ENCODE data around the gene CTSE. TPM values are rescaled to one million over a fixed set of nuclear protein-coding genes. Genes with fewer than 3 reads are reported as not detected.

CTSE gene
- total and polyA plus RNA-seq, 4 donors = 0.26 to 18.9 (median 0.69) TPM; not detected in 1

DNA sequence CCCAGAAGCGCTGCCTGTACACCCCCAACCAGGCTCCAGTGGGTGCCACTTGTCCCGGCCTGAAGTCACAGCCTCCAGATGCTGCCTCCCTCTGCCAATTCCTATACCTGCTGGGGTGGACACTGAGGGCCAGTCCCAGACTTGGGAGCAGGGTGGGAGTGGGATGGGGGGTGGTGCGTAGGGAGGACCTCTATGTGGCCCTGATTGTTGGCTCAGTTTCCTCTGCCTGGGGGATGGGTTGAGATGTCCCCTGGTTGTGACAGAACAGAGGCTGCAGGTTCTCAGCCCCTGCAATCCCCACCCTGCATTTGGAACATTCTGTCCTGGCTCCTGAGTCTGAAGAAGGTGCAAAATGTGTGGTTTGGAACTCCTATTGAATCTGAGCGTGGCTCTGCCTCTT is 47.7 kb downstream of the CTSE start:
- Histone ChIP-seq H3K4me1 (ENCODE audit: control insufficient read depth in 1 of 2, insufficient read depth in 2 of 2, low read length in 2 of 2) (no peaks in the 10 kb centered on the region), H3K27me3 (ENCODE audit: control insufficient read depth in 1 of 2, insufficient read depth in 2 of 2, low read length in 1 of 2) (no peaks in the 10 kb centered on the region), H3K9me3 (ENCODE audit: control insufficient read depth, low read length) (no peaks in the 10 kb centered on the region), H3K36me3 (ENCODE audit: control insufficient read depth in 1 of 2, insufficient read depth in 2 of 2, low read length in 1 of 2) (no peaks in the 10 kb centered on the region), H3K27ac (ENCODE audit: low read depth in 1 of 2, low read length in 2 of 2) (no peak overlapping the region), H3K4me3 (ENCODE audit: low read length in 2 of 2) (no peak overlapping the region)
- WGBS, 2 donors = 54 to 66% methylated on average over 4 of the region's 4 CpGs
- intact Hi-C loops (cut with DNase I) = loop anchor here (5.0 to 10.0 kb wide), 3 partner anchors 39 to 314 kb away; no protein-coding TSS in a partner anchor
- ATAC-seq (ENCODE audit: low FRiP score) (no peak), DNase-seq (no peak)

DNA sequence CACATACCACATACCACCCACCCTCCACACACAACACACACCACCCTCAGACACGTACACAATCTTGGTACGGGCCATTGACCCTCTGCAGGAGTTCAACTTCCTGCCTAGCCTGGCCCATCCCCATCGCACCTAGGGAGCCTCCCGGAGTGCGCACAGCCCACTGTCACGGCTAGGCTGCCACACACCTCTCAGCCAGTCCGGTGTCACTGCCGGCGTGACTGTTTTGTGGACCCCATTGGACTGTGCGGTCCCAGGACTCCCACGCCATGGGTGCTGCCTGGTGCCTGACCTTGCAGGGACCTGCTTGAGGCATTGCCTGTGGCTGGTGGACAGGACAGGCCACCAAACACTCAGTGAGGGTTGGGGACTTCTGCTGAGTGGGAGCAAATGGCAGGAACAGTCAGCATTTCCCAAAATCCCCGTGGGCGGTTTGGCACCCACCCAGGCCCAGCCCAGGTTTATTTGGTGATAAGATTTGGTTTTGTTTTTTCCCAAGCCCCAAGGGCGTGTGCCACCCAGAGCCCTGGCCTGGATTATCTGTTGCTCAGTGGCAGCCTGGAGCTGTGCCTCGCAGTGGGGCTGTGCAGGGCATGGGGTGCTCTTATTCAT is 48.2 kb downstream of the CTSE start:
- 42 to 45% methylated on average over 15 of the region's 15 CpGs for WGBS, 2 donors
- intact Hi-C loops (cut with DNase I) = loop anchor here (5.0 to 10.0 kb wide), 3 partner anchors 38 to 313 kb away; no protein-coding TSS in a partner anchor
- H3K27ac ChIP-seq (ENCODE audit: low read depth in 1 of 2, low read length in 2 of 2) = no peak overlapping the region

DNA sequence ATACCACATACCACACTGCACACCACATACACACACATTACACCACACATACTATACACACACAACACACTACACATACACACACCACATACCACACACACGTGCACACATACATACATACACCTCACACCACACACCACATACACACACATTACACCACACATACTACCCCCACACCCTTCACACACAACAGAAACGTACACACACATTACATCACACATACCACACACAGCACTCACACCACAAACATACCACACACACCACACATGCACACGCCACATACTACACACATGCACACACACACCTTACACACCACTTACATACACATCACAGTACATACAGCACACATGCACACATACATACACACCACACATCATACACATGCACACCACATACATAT is 49.0 kb downstream of the CTSE start:
- no peak for ATAC-seq (ENCODE audit: low FRiP score)
- no peak for DNase-seq
- Histone ChIP-seq H3K9me3 (ENCODE audit: control insufficient read depth, low read length) (no peaks in the 10 kb centered on the region), H3K36me3 (ENCODE audit: control insufficient read depth in 1 of 2, insufficient read depth in 2 of 2, low read length in 1 of 2) (no peaks in the 10 kb centered on the region), H3K4me1 (ENCODE audit: control insufficient read depth in 1 of 2, insufficient read depth in 2 of 2, low read length in 2 of 2) (no peaks in the 10 kb centered on the region), H3K4me3 (ENCODE audit: low read length in 2 of 2) (no peak overlapping the region), H3K27me3 (ENCODE audit: control insufficient read depth in 1 of 2, insufficient read depth in 2 of 2, low read length in 1 of 2) (no peaks in the 10 kb centered on the region), H3K27ac (ENCODE audit: low read depth in 1 of 2, low read length in 2 of 2) (no peak overlapping the region)
- 71 to 75% methylated on average over 3 of the region's 3 CpGs for WGBS, 2 donors
- intact Hi-C loops (cut with DNase I) = loop anchor here (5.0 to 10.0 kb wide), 3 partner anchors 37 to 312 kb away; no protein-coding TSS in a partner anchor

More for the DNA sequence above, 48.2 kb downstream of the CTSE start:
- Histone ChIP-seq H3K4me1 (ENCODE audit: control insufficient read depth in 1 of 2, insufficient read depth in 2 of 2, low read length in 2 of 2) (no peaks in the 10 kb centered on the region), H3K27me3 (ENCODE audit: control insufficient read depth in 1 of 2, insufficient read depth in 2 of 2, low read length in 1 of 2) (no peaks in the 10 kb centered on the region), H3K36me3 (ENCODE audit: control insufficient read depth in 1 of 2, insufficient read depth in 2 of 2, low read length in 1 of 2) (no peaks in the 10 kb centered on the region), H3K4me3 (ENCODE audit: low read length in 2 of 2) (no peak overlapping the region), H3K9me3 (ENCODE audit: control insufficient read depth, low read length) (no peaks in the 10 kb centered on the region)
- ATAC-seq (ENCODE audit: low FRiP score) (no peak), DNase-seq (no peak)

DNA sequence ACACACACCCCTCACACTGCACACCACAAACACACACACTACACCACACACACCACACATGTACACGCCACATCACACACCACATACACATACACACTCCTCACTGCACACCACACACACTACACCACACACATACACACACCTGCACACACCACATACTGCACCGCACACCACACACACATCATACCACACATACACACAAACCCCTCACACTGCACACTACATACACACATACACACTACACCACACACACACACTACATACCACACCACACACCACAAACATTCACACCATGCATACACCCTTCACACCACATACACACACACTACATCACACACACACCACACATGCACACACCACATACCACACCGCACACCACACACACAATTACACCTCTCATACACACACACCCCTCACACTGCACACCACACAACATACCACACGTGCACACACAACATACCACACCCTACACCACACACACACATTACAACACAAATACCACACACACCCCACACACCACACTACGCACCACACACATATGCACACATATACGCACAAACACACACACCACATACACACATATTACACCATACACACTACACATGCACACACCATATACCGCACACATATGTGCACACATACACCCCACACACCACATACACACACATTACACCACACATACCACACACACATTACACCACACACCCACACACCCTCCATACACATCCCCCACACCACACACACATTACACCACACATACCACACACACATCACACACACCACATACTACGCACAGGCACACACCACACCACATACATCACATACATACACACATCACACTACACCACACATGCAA is 50.1 kb downstream of the CTSE start:
- H3K36me3 ChIP-seq (ENCODE audit: control insufficient read depth in 1 of 2, insufficient read depth in 2 of 2, low read length in 1 of 2) = no peaks in the 10 kb centered on the region
- H3K27me3 ChIP-seq (ENCODE audit: control insufficient read depth in 1 of 2, insufficient read depth in 2 of 2, low read length in 1 of 2) = no peaks in the 10 kb centered on the region
- H3K4me1 ChIP-seq (ENCODE audit: control insufficient read depth in 1 of 2, insufficient read depth in 2 of 2, low read length in 2 of 2) = no peaks in the 10 kb centered on the region
- peak in 1 of 2 donors; percentile 11 for DNase-seq
- H3K9me3 ChIP-seq (ENCODE audit: control insufficient read depth, low read length) = no peaks in the 10 kb centered on the region
- intact Hi-C loops (cut with DNase I) = loop anchor here in 1 of 2 donors (10.0 kb wide), 1 partner anchor 309 kb away; no protein-coding TSS in a partner anchor
- H3K4me3 ChIP-seq (ENCODE audit: low read length in 2 of 2) = no peak overlapping the region
- no peak overlapping the region for H3K27ac ChIP-seq (ENCODE audit: low read depth in 1 of 2, low read length in 2 of 2)
- ATAC-seq (ENCODE audit: low FRiP score) = no peak
- 91 to 94% methylated on average over 8 of the region's 8 CpGs for WGBS, 2 donors

DNA sequence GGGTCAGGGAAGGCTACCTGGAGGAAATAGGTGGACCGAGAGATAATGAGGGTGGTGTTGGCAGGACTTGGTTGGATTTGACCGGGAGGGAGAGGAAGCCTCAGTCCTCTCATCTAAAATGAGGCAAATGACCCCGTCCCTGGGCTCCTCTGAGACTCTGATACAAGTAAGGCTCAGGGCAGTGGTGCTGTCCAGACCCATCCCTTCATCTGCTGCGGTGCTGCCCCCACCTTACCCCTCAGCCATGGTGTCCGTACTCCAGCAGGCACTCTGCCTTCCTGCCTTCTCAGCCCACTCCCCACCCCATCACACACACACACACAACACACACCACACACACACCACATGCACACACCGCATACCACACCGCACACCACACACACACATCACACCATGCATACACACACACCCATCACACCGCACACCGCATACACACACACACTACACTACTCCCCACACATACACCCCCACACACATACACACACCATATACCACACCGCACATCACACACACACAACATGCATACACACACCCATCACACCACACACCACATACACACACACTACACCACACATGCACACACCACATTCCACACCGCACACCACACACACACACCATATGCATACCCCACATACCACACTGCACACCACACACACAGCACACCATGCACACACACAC is 51.1 kb downstream of the CTSE start:
- Histone ChIP-seq H3K36me3 (ENCODE audit: control insufficient read depth in 1 of 2, insufficient read depth in 2 of 2, low read length in 1 of 2) (no peaks in the 10 kb centered on the region), H3K4me3 (ENCODE audit: low read length in 2 of 2) (no peak overlapping the region), H3K27me3 (ENCODE audit: control insufficient read depth in 1 of 2, insufficient read depth in 2 of 2, low read length in 1 of 2) (no peaks in the 10 kb centered on the region), H3K4me1 (ENCODE audit: control insufficient read depth in 1 of 2, insufficient read depth in 2 of 2, low read length in 2 of 2) (no peaks in the 10 kb centered on the region), H3K9me3 (ENCODE audit: control insufficient read depth, low read length) (no peaks in the 10 kb centered on the region), H3K27ac (ENCODE audit: low read depth in 1 of 2, low read length in 2 of 2) (no peak overlapping the region)
- 80 to 81% methylated on average over 11 of the region's 11 CpGs for WGBS, 2 donors
- intact Hi-C loops (cut with DNase I) = loop anchor here in 1 of 2 donors (10.0 kb wide), 1 partner anchor 308 kb away; no protein-coding TSS in a partner anchor
- no peak for ATAC-seq (ENCODE audit: low FRiP score)
- no peak for DNase-seq

DNA sequence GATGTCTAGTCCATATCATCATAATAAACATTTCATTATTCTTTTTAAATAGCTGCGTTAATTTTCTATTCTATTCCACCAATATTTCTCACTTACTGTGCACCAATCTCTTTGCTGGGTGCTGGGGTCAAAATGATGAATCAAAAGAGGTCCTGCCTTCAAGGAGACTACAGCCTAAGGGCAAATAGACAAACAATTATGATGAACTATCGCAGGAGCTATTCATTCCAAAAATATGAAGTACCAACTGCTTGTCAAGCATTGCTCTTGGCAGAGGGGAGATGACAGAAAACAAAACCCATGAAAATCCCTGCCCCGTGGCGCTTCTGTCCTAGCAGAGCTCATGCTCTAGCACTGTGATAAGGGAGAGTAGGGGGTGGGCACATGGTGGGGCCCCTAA is 51.6 kb downstream of the CTSE start:
- no peaks in the 10 kb centered on the region for H3K9me3 ChIP-seq (ENCODE audit: control insufficient read depth, low read length)
- intact Hi-C loops (cut with DNase I) = loop anchor here in 1 of 2 donors (10.0 kb wide), 1 partner anchor 307 kb away; no protein-coding TSS in a partner anchor
- no peak overlapping the region for H3K27ac ChIP-seq (ENCODE audit: low read depth in 1 of 2, low read length in 2 of 2)
- DNase-seq (no peak), ATAC-seq (ENCODE audit: low FRiP score) (no peak)
- 32 to 55% methylated on average over 4 of the region's 4 CpGs for WGBS, 2 donors
- H3K36me3 ChIP-seq (ENCODE audit: control insufficient read depth in 1 of 2, insufficient read depth in 2 of 2, low read length in 1 of 2) = no peaks in the 10 kb centered on the region
- H3K4me3 ChIP-seq (ENCODE audit: low read length in 2 of 2) = no peak overlapping the region
- no peaks in the 10 kb centered on the region for H3K4me1 ChIP-seq (ENCODE audit: control insufficient read depth in 1 of 2, insufficient read depth in 2 of 2, low read length in 2 of 2)
- no peaks in the 10 kb centered on the region for H3K27me3 ChIP-seq (ENCODE audit: control insufficient read depth in 1 of 2, insufficient read depth in 2 of 2, low read length in 1 of 2)

DNA sequence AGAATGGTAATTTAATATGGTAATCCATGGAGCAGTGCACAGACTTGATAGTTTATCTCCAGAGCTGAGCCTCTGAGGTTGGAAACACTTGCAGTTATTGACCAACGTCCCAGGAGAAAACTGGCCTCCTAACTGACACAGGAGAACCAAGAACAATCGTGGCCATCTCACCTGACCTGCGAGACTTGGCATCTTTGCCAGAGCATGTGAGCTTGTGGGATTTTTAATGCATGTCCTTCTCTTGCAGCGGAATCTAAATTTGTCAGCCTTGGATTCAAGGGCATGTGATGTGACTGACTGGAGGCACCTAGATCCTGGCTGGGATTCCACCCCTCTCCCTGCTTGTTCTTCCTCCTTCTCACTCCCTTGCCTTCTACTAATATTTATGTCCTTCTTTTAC is 52.6 kb downstream of the CTSE start:
- no peaks in the 10 kb centered on the region for H3K4me1 ChIP-seq (ENCODE audit: control insufficient read depth in 1 of 2, insufficient read depth in 2 of 2, low read length in 2 of 2)
- H3K36me3 ChIP-seq (ENCODE audit: control insufficient read depth in 1 of 2, insufficient read depth in 2 of 2, low read length in 1 of 2) = no peaks in the 10 kb centered on the region
- intact Hi-C loops (cut with DNase I) = loop anchor here in 1 of 2 donors (10.0 kb wide), 1 partner anchor 306 kb away; no protein-coding TSS in a partner anchor
- WGBS, 2 donors = 86 to 92% methylated on average over 4 of the region's 4 CpGs
- H3K27me3 ChIP-seq (ENCODE audit: control insufficient read depth in 1 of 2, insufficient read depth in 2 of 2, low read length in 1 of 2) = no peaks in the 10 kb centered on the region
- ATAC-seq (ENCODE audit: low FRiP score) = no peak
- H3K4me3 ChIP-seq (ENCODE audit: low read length in 2 of 2) = no peak overlapping the region
- H3K27ac ChIP-seq (ENCODE audit: low read depth in 1 of 2, low read length in 2 of 2) = no peak overlapping the region
- H3K9me3 ChIP-seq (ENCODE audit: control insufficient read depth, low read length) = no peaks in the 10 kb centered on the region
- DNase-seq = no peak

DNA sequence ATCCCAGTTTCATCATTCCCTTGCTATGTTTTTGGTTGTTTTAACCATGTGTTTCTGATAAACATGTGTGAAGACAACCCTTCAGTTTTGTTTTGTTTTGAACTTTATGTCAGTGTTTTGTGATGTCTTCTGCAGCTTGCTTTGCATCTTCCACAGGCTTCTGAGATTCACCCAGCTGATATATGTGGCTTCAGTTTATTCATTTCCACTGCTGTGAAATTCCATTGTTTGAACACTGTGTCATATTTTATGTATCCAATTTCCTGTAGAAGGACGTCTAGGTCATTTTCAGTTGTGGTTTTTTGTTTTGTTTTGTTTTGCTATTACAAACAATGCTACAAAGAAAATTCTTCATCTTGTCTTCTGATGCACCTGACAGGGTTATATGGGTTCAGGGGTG is 53.2 kb downstream of the CTSE start:
- 58 to 68% methylated on average over 1 of the region's 1 CpG for WGBS, 2 donors
- DNase-seq (no peak), ATAC-seq (ENCODE audit: low FRiP score) (no peak)
- no peak overlapping the region for H3K27ac ChIP-seq (ENCODE audit: low read depth in 1 of 2, low read length in 2 of 2)
- H3K36me3 ChIP-seq (ENCODE audit: control insufficient read depth in 1 of 2, insufficient read depth in 2 of 2, low read length in 1 of 2) = no peaks in the 10 kb centered on the region
- no peaks in the 10 kb centered on the region for H3K27me3 ChIP-seq (ENCODE audit: control insufficient read depth in 1 of 2, insufficient read depth in 2 of 2, low read length in 1 of 2)
- no peaks in the 10 kb centered on the region for H3K9me3 ChIP-seq (ENCODE audit: control insufficient read depth, low read length)
- no peak overlapping the region for H3K4me3 ChIP-seq (ENCODE audit: low read length in 2 of 2)
- intact Hi-C loops (cut with DNase I) = loop anchor here in 1 of 2 donors (10.0 kb wide), 1 partner anchor 306 kb away; no protein-coding TSS in a partner anchor
- H3K4me1 ChIP-seq (ENCODE audit: control insufficient read depth in 1 of 2, insufficient read depth in 2 of 2, low read length in 2 of 2) = no peaks in the 10 kb centered on the region
